Right lobe of liver (tissue), 6 donors: Measurements from ENCODE around the gene PSMA7. TPM values are rescaled to one million over a fixed set of nuclear protein-coding genes. Genes with fewer than 3 reads are reported as not detected.

Source experiments
- ATAC-seq, 4 donors: fragments of 200-7000 bp; cut with Tn5 transposase; one replicate each; pipeline ENCODE4 v1.9.1; 2020; ENCODE audit warnings: mild to moderate bottlenecking in 4 of 4, moderate library complexity in 4 of 4
- DNase-seq, 3 donors: peaks; one replicate each; pipeline ENCODE4 v3.0.0-alpha.2; 2020
- H3K27ac ChIP-seq, 3 donors: fragments of 200-600 bp; one replicate each; pipeline ENCODE4 v1.8.0; 2022
- H3K27me3 ChIP-seq, 2 donors: fragments of 200-600 bp; one replicate each; pipeline ENCODE4 v1.8.0; 2022
- H3K36me3 ChIP-seq, 4 donors: fragments of 200-600 bp; sonication (generic) in 1 of 4; one replicate each; pipeline versions ENCODE4 v1.5.1 to v1.8.0; 2017 to 2022; ENCODE audit warnings: control low read depth in 1 of 4
- H3K4me1 ChIP-seq, 4 donors: fragments of 200-600 bp; sonication (generic) in 1 of 4; one replicate each; pipeline versions ENCODE4 v1.5.1 to v1.8.0; 2017 to 2022; ENCODE audit warnings: control low read depth in 1 of 4
- H3K4me3 ChIP-seq, 3 donors: fragments of 200-600 bp; one replicate each; pipeline ENCODE4 v1.8.0; 2022
- H3K9me3 ChIP-seq, 4 donors: fragments of 200-600 bp; sonication (generic) in 1 of 4; one replicate each; pipeline versions ENCODE4 v1.5.1 to v1.8.0; 2017 to 2022; ENCODE audit warnings: control low read depth in 1 of 4
- CTCF ChIP-seq, 4 donors: fragments of 200-600 bp in 3 of 4; fragments of 450-650 bp in 1 of 4; IDR thresholded peaks; one replicate each; pipeline versions ENCODE4 v1.5.1 to v1.8.0; 2016 to 2022; ENCODE audit warnings: antibody characterized with exemption in 4 of 4, mild to moderate bottlenecking in 2 of 4
- POLR2A ChIP-seq: fragments of 450-650 bp; IDR thresholded peaks from one replicate; pipeline ENCODE4 v1.6.1; 2017; ENCODE audit warnings: antibody characterized with exemption, mild to moderate bottlenecking
- WGBS: methylation state at CpG from one replicate; pipeline ENCODE4 v1.1.6; 2018; ENCODE audit warnings: low coverage, low lambda C conversion rate; ENCODE audit not compliant: insufficient coverage; ENCODE audit errors: missing lambda C conversion rate; 5-methylcytosine and 5-hydroxymethylcytosine counted together
- intact Hi-C, 2 donors: fragments of 100-400 bp; cut with DNase I; formaldehyde crosslinking; loops; one replicate each; pipeline versions ENCODE4 v1.11.2 to v1.14.1; 2022
- total RNA-seq, 6 experiments: library from RNA; depleted of rRNA in 2 of 6; stranded (reverse); fragments of >200 nt in 2 of 6; fragmentation: NEBNext Ultra II Directional in 3 of 6; extraction: Animal tissue kit (Norgen Biotek cat#: 25700) in 3 of 6; gene quantifications; one replicate each; pipeline versions ENCODE4 v1.1.0 to v1.2.4, GENCODE V29; 2016 to 2023
- donor health status: DM: no; HTN: yes; CAD: no.
- donor health status: DM: no; HTN: no; CAD: no.
- donor health status: DM: no; HTN: no; CAD: no.
- donor health status: DM: no; HTN: yes; CAD: no.
- donor health status: DM: no; HTN: yes; CAD: no.

The PSMA7 gene
- total RNA-seq, 6 experiments from 2014 or later = 108 to 268 (median 116) TPM

GRCh38 chr20:62182469-62183425 is 39.6 kb upstream of the PSMA7 start, which contains the start of gene MTG2:
Gene MTG2 (plus strand): TSS chr20:62183028. CDS start chr20:62193421, 10,393 bp downstream.
- DNase-seq (peak; percentile 97), ATAC-seq (peak; percentile 61 to 75 (median 70))
- 0% methylated on average over 21 of the region's 96 CpGs for WGBS
- intact Hi-C loops = no loop called here
- Histone ChIP-seq H3K36me3 (no peaks in the 10 kb centered on the region), H3K4me1 (peaks cover 0 to 67% (median 17%) of the 10 kb centered on the region in 4 donors), H3K4me3 (peak within 1 kb of the TSS; percentile 86 to 95 (median 93)), H3K27me3 (no peaks in the 10 kb centered on the region), H3K27ac (peak within 1 kb of the TSS; percentile 95 to 98 (median 97)), H3K9me3 (no peaks in the 10 kb centered on the region)
- TF ChIP-seq POLR2A (peak; percentile 98), CTCF (IDR thresholded peaks at IDR 0.05) (no peak)

GRCh38 chr20:62181808-62182207 is 38.6 kb upstream of the PSMA7 start:
- Histone ChIP-seq H3K4me3 (peak overlapping the region in 2 of 3 donors; percentile 86 to 93), H3K36me3 (no peaks in the 10 kb centered on the region), H3K27ac (peak overlapping the region; percentile 95 to 98 (median 97)), H3K27me3 (no peaks in the 10 kb centered on the region), H3K9me3 (no peaks in the 10 kb centered on the region), H3K4me1 (peaks cover 0 to 66% (median 13%) of the 10 kb centered on the region in 4 donors)
- no peak for TF ChIP-seq CTCF (IDR thresholded peaks at IDR 0.05)
- TF ChIP-seq POLR2A = no peak
- ATAC-seq (no peak), DNase-seq (no peak)
- intact Hi-C loops = no loop called here
- WGBS = 78% methylated on average over 2 of the region's 2 CpGs

- peak overlapping the region in 2 of 3 donors; percentile 28 to 35 for H3K4me3 ChIP-seq
- WGBS = 28% methylated on average over 13 of the region's 14 CpGs
- peaks cover 0 to 14% (median 2%) of the 10 kb centered on the region in 4 donors for H3K36me3 ChIP-seq
- peak overlapping the region; percentile 95 to 99 (median 97) for H3K27ac ChIP-seq
- DNase-seq (no peak), ATAC-seq (peak; percentile 19 to 36 (median 30))
- TF ChIP-seq POLR2A = peak; percentile 49
- no peak for TF ChIP-seq CTCF (IDR thresholded peaks at IDR 0.05)
- H3K4me1 ChIP-seq = peaks cover 0 to 43% (median 6%) of the 10 kb centered on the region in 4 donors
- no peaks in the 10 kb centered on the region for H3K27me3 ChIP-seq
- no peaks in the 10 kb centered on the region for H3K9me3 ChIP-seq
- intact Hi-C loops = no loop called here
Observed at GRCh38 chr20:62179162-62179504, 35.9 kb upstream of the PSMA7 start.

- H3K4me1 ChIP-seq = peaks cover 0 to 37% (median 3%) of the 10 kb centered on the region in 4 donors
- peak overlapping the region; percentile 95 to 99 (median 97) for H3K27ac ChIP-seq
- intact Hi-C loops = no loop called here
- 33% methylated on average over 12 of the region's 19 CpGs for WGBS
- H3K36me3 ChIP-seq = peaks cover 0 to 17% (median 2%) of the 10 kb centered on the region in 4 donors
- peak; percentile 87 to 97 (median 96) for DNase-seq
- ATAC-seq = peak; percentile 70 to 84 (median 78)
- H3K9me3 ChIP-seq = no peaks in the 10 kb centered on the region
- TF ChIP-seq CTCF (IDR thresholded peaks at IDR 0.05) = no peak
- peak; percentile 88 for TF ChIP-seq POLR2A
- H3K27me3 ChIP-seq = no peaks in the 10 kb centered on the region
- peak overlapping the region in 2 of 3 donors; percentile 28 to 35 for H3K4me3 ChIP-seq
Observed at GRCh38 chr20:62178316-62179161, 35.3 kb upstream of the PSMA7 start.
